AG09309 (cell line): Measurements from ENCODE around the gene AMBRA1.

ENCODE experiments used
- DNase-seq: peaks from one replicate; pipeline ENCODE4 v3.0.0-alpha.2; 2010; ENCODE audit warnings: low read depth
- H3K4me3 ChIP-seq: 2 replicates; pipeline ENCODE4 v1.5.1; 2011; ENCODE audit warnings: mild to moderate bottlenecking, low read depth, low read length, moderate library complexity; ENCODE audit not compliant: control insufficient read depth
- TF ChIP-seq, protein P1 (sequence below): IDR thresholded peaks from 2 replicates; pipeline ENCODE4 v1.5.1; 2011; ENCODE audit warnings: mild to moderate bottlenecking, low read depth, low read length, inconsistent platforms; ENCODE audit not compliant: insufficient read depth, control insufficient read depth; ENCODE audit errors: missing control alignments

Gene AMBRA1

DNA sequence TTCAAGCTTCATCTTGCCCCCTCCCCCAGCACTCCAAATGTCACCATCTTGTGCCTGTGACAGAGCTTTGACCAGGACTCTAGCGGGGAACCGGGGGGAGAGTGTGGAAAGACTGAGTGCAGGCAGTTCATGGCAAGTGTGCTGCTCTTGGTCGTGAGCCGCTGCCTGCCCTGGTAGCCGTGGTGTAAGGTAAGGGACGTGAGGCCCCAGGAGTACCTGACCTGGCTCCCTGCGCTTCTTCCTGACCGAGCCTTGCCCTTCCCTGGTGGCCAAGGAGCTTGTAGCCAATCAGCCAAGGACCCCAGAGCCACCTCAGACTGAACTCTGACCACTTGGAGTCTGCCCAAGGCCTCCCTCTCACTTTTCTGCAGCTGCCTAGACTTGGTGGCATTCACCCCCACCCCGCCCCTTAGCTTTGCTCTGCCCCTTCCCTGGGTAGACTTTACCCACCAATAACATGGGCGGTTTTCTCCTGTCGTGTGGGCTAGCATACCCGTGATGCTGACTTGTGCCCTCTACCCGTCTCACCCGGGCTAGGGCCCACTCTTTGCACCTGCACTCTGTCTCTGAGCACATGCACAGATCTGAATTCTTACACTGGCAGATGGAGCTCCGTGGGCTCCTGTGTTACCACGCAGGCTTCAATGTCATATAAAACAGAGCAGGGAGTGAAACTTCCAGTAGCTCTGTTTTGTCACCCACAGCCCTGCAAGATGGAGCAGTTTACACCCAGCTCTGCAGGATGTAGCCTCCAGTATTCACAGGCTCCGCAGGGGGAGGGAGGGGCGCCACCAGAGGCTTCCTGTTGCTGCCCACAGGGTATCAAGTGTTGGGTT is 245.0 kb downstream of the AMBRA1 start:
- TF ChIP-seq, protein P1, sequence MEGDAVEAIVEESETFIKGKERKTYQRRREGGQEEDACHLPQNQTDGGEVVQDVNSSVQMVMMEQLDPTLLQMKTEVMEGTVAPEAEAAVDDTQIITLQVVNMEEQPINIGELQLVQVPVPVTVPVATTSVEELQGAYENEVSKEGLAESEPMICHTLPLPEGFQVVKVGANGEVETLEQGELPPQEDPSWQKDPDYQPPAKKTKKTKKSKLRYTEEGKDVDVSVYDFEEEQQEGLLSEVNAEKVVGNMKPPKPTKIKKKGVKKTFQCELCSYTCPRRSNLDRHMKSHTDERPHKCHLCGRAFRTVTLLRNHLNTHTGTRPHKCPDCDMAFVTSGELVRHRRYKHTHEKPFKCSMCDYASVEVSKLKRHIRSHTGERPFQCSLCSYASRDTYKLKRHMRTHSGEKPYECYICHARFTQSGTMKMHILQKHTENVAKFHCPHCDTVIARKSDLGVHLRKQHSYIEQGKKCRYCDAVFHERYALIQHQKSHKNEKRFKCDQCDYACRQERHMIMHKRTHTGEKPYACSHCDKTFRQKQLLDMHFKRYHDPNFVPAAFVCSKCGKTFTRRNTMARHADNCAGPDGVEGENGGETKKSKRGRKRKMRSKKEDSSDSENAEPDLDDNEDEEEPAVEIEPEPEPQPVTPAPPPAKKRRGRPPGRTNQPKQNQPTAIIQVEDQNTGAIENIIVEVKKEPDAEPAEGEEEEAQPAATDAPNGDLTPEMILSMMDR: no peak
- H3K4me3 ChIP-seq: peak overlapping the region; percentile 88
- DNase-seq: no peak

DNA sequence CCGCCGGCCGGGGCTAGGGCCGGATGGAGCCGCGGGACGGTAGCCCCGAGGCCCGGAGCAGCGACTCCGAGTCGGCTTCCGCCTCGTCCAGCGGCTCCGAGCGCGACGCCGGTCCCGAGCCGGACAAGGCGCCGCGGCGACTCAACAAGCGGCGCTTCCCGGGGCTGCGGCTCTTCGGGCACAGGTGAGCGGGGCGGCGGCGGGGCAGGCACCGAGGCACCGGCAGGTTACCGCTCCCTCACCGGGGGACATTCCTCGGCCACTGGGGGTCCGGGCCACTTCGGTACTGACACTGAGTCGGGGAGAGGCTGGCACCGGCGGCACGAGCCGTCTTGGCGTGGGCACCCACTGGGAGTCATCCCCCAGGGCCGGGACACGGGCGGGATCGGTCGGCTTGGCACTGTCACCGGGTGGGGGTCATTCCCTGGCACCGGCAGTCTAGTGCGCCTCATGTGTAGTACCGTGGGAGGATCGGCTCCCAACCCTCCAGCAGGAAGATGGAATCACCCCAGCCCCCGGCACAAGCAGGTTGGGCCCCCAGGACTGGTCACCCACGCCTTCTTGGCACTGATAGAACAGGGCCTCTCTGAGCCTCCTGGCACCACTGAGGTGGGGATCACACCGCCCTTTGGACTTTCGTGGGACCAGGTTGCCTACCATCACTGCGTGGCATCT is 246.0 kb downstream of the AMBRA1 start:
- DNase-seq: no peak
- TF ChIP-seq, protein P1: no peak
- H3K4me3 ChIP-seq: peak overlapping the region; percentile 88

DNA sequence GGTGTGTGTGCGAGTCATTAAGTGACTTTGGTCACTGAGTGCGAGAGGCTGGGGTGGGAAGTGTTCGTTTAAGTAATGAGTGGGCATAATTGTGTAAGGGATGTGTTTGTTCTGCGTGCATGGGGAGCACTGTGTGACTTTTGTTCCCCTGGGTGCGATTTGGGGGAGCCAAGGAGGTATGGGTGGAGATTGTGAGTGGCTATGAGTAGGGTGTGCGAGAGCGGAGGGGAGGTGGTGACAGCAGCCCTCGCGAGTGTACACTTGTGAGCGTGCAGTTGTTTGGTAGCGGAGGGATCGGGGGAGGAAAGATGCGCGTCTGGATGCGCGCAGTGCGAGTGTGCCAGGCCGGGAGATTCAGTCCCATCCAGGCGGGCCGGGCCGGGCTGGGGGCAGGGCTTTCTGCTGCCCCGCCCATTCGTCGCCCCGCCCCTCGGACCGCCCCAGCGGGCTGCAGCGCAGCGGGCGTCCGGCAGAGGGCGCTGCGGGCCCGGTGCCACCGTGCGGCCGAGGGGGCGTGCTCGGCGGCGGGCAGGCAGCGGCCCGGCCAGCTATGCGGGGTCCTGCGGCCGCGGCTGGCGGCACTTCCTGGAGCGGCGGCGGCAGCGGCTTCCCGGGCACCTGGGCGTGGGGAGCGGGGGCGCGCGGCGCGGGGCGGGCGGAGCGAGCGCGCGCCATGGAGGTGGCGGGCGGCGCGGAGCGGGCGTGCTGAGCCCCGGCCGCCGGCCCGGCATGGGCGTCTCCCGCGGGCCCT is 246.8 kb downstream of the AMBRA1 start, which contains the start of gene DGKZ:
DGKZ (plus strand) TSS at position 578 of the 751 bp plus-strand sequence. CDS start 197 bp downstream, outside the sequence.
- TF ChIP-seq, protein P1: peak; percentile 40
- DNase-seq: no peak
- peak within 1 kb of the TSS; percentile 88 for H3K4me3 ChIP-seq
